A549 treated with dexamethasone at 1 μM for 4 hours (cell line): ENCODE measurements around the gene GAD1. TPM values are rescaled to one million over a fixed set of nuclear protein-coding genes. Genes with fewer than 3 reads are reported as not detected.

ENCODE experiments used
- total RNA-seq: library from RNA; stranded (reverse); fragments of 200-300 nt; extraction: Qiagen RNA extraction; gene quantifications from 5 replicates; pipeline ENCODE4 v1.2.3, GENCODE V29; 2022

GAD1 gene
- 0.13 to 0.47 TPM (median 0.32 TPM) in 5 replicates for total RNA-seq

GRCh38 chr2:170816504-170817092, at the start of gene GAD1:
Gene GAD1 (plus strand): TSS chr2:170816887. CDS start chr2:170818592, 1,705 bp downstream.

DNA sequence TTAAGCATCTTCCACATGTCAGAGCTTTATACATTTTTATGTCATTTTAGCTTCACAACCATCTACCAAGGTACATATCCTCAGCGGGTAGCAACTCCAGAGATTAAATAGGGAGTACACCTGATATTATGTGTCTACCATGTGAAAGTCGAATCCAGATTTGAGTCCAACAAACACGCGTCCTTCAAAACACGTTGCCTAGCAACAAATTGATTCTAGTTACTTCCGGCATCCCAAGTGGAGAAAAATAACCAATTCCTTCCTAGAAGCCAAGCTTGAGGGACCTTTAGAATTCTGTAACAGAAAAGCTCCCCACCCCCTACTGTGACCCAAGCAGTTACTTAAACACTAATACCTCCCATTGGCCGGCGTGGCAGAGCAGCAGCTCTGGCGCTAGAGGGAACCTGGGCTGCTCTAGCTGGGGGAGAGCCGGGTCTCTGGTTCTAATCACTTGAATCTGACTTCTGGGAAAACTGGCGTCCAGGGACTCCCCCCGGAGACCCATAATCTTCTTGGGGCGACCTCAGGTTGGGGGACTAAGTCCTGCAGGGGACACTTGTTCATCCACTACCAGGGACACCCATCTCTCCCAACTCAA, 46.6 kb upstream of the GAD1 start, which contains the start of gene ERICH2:
TSS of gene ERICH2 (plus strand) at position 371 of the 598 bp plus-strand sequence. CDS start 304 bp downstream, outside the sequence.

Other genes starting within 250 kb of the GAD1 start
- gene SP5, start 101.5 kb upstream of the GAD1 start, total RNA-seq: not detected in 5 replicates
- not detected in 5 replicates for gene ERICH2, start 46.5 kb upstream of the GAD1 start, total RNA-seq
- gene GORASP2, start 112.4 kb downstream of the GAD1 start, total RNA-seq: 102 to 113 TPM (median 104 TPM) in 5 replicates